Parathyroid adenoma (tissue), 2 donors: ENCODE measurements around the gene MCU.

Source experiments
- H2AFZ ChIP-seq: fragments of 300-600 bp; sonication (generic); one replicate; pipeline ENCODE4 v1.7.0; 2017; ENCODE audit warnings: antibody characterized with exemption, mild to moderate bottlenecking
- H3K27ac ChIP-seq: fragments of 300-600 bp; sonication (generic); one replicate; pipeline ENCODE4 v1.7.0; 2017
- H3K27me3 ChIP-seq: fragments of 300-600 bp; sonication (generic); one replicate; pipeline ENCODE4 v1.7.0; 2017; ENCODE audit warnings: low read length; ENCODE audit not compliant: control insufficient read depth, insufficient read depth
- H3K36me3 ChIP-seq: fragments of 300-600 bp; sonication (generic); one replicate; pipeline ENCODE4 v1.7.0; 2017; ENCODE audit warnings: low read length; ENCODE audit not compliant: control insufficient read depth, insufficient read depth
- H3K4me1 ChIP-seq: fragments of 300-600 bp; sonication (generic); one replicate; pipeline ENCODE4 v1.7.0; 2017; ENCODE audit warnings: control low read depth
- H3K4me2 ChIP-seq: fragments of 300-600 bp; sonication (generic); one replicate; pipeline ENCODE4 v1.7.0; 2017; ENCODE audit warnings: low read length
- H3K4me3 ChIP-seq: fragments of 300-600 bp; sonication (generic); one replicate; pipeline ENCODE4 v1.7.0; 2017; ENCODE audit warnings: low read depth, low read length
- H3K79me2 ChIP-seq: fragments of 300-600 bp; sonication (generic); one replicate; pipeline ENCODE4 v1.7.0; 2017; ENCODE audit warnings: control low read depth
- H3K9ac ChIP-seq: fragments of 300-600 bp; sonication (generic); one replicate; pipeline ENCODE4 v1.7.0; 2017; ENCODE audit warnings: mild to moderate bottlenecking
- H3K9me3 ChIP-seq: fragments of 300-600 bp; sonication (generic); one replicate; pipeline ENCODE4 v1.7.0; 2017; ENCODE audit warnings: low read length; ENCODE audit not compliant: control insufficient read depth
- CTCF ChIP-seq: fragments of 300-600 bp; sonication (generic); IDR thresholded peaks from one replicate; pipeline ENCODE4 v1.7.0; 2017; ENCODE audit warnings: antibody characterized with exemption, mild to moderate bottlenecking
- donor health status: primary hyperparathyroidism.

MCU gene

GRCh38 chr10:72840319-72840718 lies 148.4 kb downstream of the MCU start:
- Histone ChIP-seq H3K36me3 (no peaks in the 10 kb centered on the region), H3K9me3 (no peaks in the 10 kb centered on the region), H3K27me3 (no peaks in the 10 kb centered on the region), H3K4me1 (no peaks in the 10 kb centered on the region), H3K9ac (no peak overlapping the region), H3K4me3 (no peak overlapping the region), H3K79me2 (no peaks in the 10 kb centered on the region), H3K4me2 (no peak overlapping the region), H2AFZ (no peak overlapping the region), H3K27ac (no peak overlapping the region)
- no peak for TF ChIP-seq CTCF

DNA sequence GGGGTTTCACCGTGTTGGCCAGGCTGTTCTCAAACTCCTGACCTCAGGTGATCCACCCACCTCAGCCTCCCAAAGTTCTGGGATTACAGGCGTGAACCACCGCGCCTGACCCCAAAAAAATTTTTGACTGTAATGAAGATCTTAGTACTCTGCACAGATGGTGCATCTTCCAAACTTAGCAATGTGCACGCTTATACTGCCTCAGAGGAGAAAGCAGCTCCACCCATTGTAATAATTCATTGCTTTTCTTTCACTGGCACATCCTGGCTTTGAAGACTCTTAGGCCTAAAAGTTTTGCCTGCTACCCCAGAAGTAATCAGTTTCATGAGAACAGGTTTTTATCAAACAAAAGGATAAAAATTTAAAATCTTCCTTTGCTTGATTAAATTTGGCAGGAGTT lies 149.5 kb downstream of the MCU start:
- Histone ChIP-seq H3K9ac (no peak overlapping the region), H3K4me2 (no peak overlapping the region), H3K9me3 (no peaks in the 10 kb centered on the region), H2AFZ (no peak overlapping the region), H3K4me1 (no peaks in the 10 kb centered on the region), H3K36me3 (no peaks in the 10 kb centered on the region), H3K27me3 (no peaks in the 10 kb centered on the region), H3K79me2 (no peaks in the 10 kb centered on the region), H3K27ac (no peak overlapping the region), H3K4me3 (no peak overlapping the region)
- TF ChIP-seq CTCF = no peak

DNA sequence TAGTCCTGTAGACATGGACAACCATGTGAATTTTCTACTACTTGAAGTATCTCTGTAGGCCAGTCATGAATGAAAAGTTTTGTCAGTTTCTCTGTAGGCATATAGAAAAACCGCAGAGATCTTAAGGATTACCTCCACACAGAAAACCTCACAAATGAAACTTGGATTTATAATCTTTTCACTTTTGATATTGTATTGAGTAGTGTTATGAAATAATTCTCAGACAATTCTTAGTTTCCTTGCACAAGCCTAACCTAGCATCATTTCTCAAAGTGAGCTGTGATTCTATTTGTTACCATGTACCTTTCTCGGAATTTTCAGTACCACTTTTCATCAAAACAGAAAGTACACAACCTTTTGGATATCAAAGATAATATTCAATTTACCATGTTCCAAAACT lies 150.2 kb downstream of the MCU start:
- Histone ChIP-seq H3K4me2 (no peak overlapping the region), H3K27ac (no peak overlapping the region), H2AFZ (no peak overlapping the region), H3K27me3 (no peaks in the 10 kb centered on the region), H3K4me1 (no peaks in the 10 kb centered on the region), H3K9ac (no peak overlapping the region), H3K36me3 (no peaks in the 10 kb centered on the region), H3K79me2 (no peaks in the 10 kb centered on the region), H3K4me3 (no peak overlapping the region), H3K9me3 (no peaks in the 10 kb centered on the region)
- no peak for TF ChIP-seq CTCF

DNA sequence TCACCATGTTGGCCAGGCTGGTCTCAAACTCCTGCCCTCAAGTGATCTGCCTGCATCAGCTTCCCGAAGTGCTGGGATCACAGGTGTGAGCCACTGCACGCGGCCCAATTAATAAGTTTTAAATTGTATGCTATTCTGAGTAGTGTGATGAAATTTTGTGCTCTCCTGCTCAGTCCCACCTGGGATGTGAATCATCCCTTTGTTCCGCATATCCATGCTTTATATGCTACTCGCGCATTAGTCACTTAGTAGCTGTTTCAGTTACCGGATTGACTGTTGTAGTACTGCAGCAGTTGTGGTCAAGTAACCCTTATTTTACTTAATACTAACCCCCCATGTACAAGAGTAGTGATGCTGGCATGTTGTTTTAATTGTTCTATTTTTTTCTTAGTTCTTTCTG lies 154.3 kb downstream of the MCU start:
- H3K36me3 ChIP-seq = no peaks in the 10 kb centered on the region
- H2AFZ ChIP-seq = no peak overlapping the region
- no peak overlapping the region for H3K27ac ChIP-seq
- H3K27me3 ChIP-seq = no peaks in the 10 kb centered on the region
- no peaks in the 10 kb centered on the region for H3K9me3 ChIP-seq
- H3K4me3 ChIP-seq = no peak overlapping the region
- TF ChIP-seq CTCF = no peak
- H3K79me2 ChIP-seq = no peaks in the 10 kb centered on the region
- no peak overlapping the region for H3K4me2 ChIP-seq
- H3K4me1 ChIP-seq = no peaks in the 10 kb centered on the region
- no peak overlapping the region for H3K9ac ChIP-seq

DNA sequence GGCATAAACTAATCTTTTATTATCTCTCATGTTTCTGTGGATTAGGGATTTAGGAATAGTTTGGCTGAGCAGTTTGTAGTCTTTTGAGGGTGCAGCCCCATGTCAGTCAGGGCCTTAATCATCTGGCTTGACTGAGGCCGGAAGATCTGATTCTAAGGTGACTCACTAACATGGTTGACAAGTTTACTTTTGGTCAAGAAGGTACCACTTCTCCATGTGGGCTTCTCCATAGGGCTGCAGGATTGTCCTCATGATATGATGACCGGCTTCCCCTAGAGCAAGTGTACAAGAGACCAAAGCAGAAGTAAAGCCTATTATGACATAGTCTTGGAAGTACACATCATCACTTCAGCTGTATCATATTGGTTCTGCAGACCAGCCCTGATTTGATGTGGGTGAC lies 155.7 kb downstream of the MCU start:
- no peak overlapping the region for H2AFZ ChIP-seq
- H3K27ac ChIP-seq = no peak overlapping the region
- no peak overlapping the region for H3K4me2 ChIP-seq
- no peaks in the 10 kb centered on the region for H3K4me1 ChIP-seq
- no peak overlapping the region for H3K9ac ChIP-seq
- H3K79me2 ChIP-seq = no peaks in the 10 kb centered on the region
- H3K36me3 ChIP-seq = no peaks in the 10 kb centered on the region
- no peak for TF ChIP-seq CTCF
- no peaks in the 10 kb centered on the region for H3K27me3 ChIP-seq
- no peaks in the 10 kb centered on the region for H3K9me3 ChIP-seq
- no peak overlapping the region for H3K4me3 ChIP-seq
